ENCODE measurements around the gene CDC37.

- TF ChIP-seq CTCF (IDR thresholded peaks at IDR 0.05) (no peak), POLR2A (IDR thresholded peaks at IDR 0.05) (no peak)
These were observed 4.5 kb downstream of the CDC37 start for GRCh38 chr19:10398819-10399218.

Measured in esophagus squamous epithelium (tissue), 4 donors.